ENCODE results near the gene AGAP1.

AGAP1 gene

GRCh38 chr2:235719146-235719942, 225.5 kb downstream of the AGAP1 start:
- DNase-seq (ENCODE audit: low read depth, low spot score) = no peak
- Histone ChIP-seq H3K36me3 (ENCODE audit: control insufficient read depth, insufficient read depth, low read length) (no peaks in the 10 kb centered on the region), H3K27me3 (ENCODE audit: control insufficient read depth, insufficient read depth, low read length) (no peaks in the 10 kb centered on the region), H3K4me1 (ENCODE audit: control insufficient read depth, insufficient read depth, low read length) (peaks cover 1% of the 10 kb centered on the region; the same call in 1 of the 2 replicates), H3K9me3 (ENCODE audit: control insufficient read depth, insufficient read depth, low read length) (no peaks in the 10 kb centered on the region), H3K27ac (ENCODE audit: low read length) (no peak overlapping the region), H3K4me3 (ENCODE audit: low read length) (no peak overlapping the region)
- no CpG with 5 or more reads among the region's 7 CpGs for WGBS (ENCODE audit: insufficient coverage, insufficient read length)

DNA sequence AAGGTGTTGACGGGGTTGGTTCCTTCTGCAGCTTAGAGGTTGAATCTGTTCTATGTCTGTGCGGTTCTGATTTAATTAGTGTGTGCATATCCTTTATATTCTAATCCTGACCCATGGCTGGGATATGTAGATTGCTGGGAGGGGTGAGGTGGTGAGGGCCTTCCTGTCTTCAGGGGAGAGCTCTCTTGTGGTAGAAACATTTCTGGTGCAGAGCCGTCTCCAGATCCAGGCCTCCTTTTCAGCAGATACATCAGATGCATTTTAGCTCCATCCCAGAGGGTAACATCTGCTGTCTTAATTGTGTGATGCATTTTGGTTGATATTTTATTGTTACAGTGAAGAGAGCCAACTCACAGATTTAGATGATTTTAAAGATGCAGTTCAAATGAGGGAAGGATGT, 227.8 kb downstream of the AGAP1 start:
- Histone ChIP-seq H3K36me3 (ENCODE audit: control insufficient read depth, insufficient read depth, low read length) (no peaks in the 10 kb centered on the region), H3K9me3 (ENCODE audit: control insufficient read depth, insufficient read depth, low read length) (no peaks in the 10 kb centered on the region), H3K4me1 (ENCODE audit: control insufficient read depth, insufficient read depth, low read length) (peaks cover 1% of the 10 kb centered on the region; the same call in 1 of the 2 replicates), H3K27ac (ENCODE audit: low read length) (no peak overlapping the region), H3K4me3 (ENCODE audit: low read length) (no peak overlapping the region), H3K27me3 (ENCODE audit: control insufficient read depth, insufficient read depth, low read length) (no peaks in the 10 kb centered on the region)
- WGBS (ENCODE audit: insufficient coverage, insufficient read length) = no CpG with 5 or more reads among the region's 3 CpGs
- no peak for DNase-seq (ENCODE audit: low read depth, low spot score)

DNA sequence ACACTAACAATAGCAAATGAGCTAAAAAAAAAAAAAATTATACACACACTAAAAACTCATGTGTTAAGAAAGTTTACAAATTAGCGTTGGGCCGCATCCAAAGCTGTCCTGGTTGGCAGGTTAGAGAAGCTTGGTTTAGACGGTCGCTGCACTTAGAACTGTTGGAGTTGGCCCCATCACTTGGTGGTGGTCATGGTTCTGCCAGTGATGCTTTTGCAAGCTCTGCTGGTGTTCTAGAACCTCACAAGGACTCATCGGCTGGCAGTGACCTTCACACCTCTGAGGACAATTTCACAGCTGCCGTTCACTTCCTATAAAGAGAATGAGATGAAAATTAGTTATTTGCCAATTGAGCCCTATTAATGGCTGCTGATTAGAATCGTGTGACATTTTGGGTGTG, 229.0 kb downstream of the AGAP1 start:
- no peaks in the 10 kb centered on the region for H3K27me3 ChIP-seq (ENCODE audit: control insufficient read depth, insufficient read depth, low read length)
- no CpG with 5 or more reads among the region's 7 CpGs for WGBS (ENCODE audit: insufficient coverage, insufficient read length)
- H3K27ac ChIP-seq (ENCODE audit: low read length) = no peak overlapping the region
- H3K4me1 ChIP-seq (ENCODE audit: control insufficient read depth, insufficient read depth, low read length) = peaks cover 1% of the 10 kb centered on the region; the same call in 1 of the 2 replicates
- H3K36me3 ChIP-seq (ENCODE audit: control insufficient read depth, insufficient read depth, low read length) = no peaks in the 10 kb centered on the region
- no peak for DNase-seq (ENCODE audit: low read depth, low spot score)
- H3K9me3 ChIP-seq (ENCODE audit: control insufficient read depth, insufficient read depth, low read length) = no peaks in the 10 kb centered on the region
- H3K4me3 ChIP-seq (ENCODE audit: low read length) = no peak overlapping the region

DNA sequence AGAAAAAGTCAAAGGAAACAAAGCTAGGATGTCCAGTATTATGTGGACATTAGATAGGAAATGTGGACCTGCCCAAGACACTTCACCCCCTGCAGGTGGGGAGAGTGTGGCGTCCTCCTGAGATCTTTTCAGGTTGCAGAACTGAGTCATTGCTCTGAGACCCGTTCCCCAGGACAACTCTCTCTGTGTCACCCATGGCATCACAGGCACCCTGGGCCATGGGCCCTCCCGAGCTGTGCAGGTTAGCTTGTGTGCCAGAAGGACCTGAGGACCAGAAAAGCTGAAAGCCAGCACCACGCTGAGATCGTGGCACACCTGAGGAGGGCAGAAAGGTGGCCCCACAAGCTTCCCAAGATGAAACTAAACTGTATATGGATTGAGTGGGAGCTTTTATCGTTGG, 229.5 kb downstream of the AGAP1 start:
- no CpG with 5 or more reads among the region's 6 CpGs for WGBS (ENCODE audit: insufficient coverage, insufficient read length)
- Histone ChIP-seq H3K36me3 (ENCODE audit: control insufficient read depth, insufficient read depth, low read length) (no peaks in the 10 kb centered on the region), H3K4me3 (ENCODE audit: low read length) (no peak overlapping the region), H3K27ac (ENCODE audit: low read length) (no peak overlapping the region), H3K4me1 (ENCODE audit: control insufficient read depth, insufficient read depth, low read length) (peaks cover 1% of the 10 kb centered on the region; the same call in 1 of the 2 replicates), H3K9me3 (ENCODE audit: control insufficient read depth, insufficient read depth, low read length) (no peaks in the 10 kb centered on the region), H3K27me3 (ENCODE audit: control insufficient read depth, insufficient read depth, low read length) (no peaks in the 10 kb centered on the region)
- no peak for DNase-seq (ENCODE audit: low read depth, low spot score)

DNA sequence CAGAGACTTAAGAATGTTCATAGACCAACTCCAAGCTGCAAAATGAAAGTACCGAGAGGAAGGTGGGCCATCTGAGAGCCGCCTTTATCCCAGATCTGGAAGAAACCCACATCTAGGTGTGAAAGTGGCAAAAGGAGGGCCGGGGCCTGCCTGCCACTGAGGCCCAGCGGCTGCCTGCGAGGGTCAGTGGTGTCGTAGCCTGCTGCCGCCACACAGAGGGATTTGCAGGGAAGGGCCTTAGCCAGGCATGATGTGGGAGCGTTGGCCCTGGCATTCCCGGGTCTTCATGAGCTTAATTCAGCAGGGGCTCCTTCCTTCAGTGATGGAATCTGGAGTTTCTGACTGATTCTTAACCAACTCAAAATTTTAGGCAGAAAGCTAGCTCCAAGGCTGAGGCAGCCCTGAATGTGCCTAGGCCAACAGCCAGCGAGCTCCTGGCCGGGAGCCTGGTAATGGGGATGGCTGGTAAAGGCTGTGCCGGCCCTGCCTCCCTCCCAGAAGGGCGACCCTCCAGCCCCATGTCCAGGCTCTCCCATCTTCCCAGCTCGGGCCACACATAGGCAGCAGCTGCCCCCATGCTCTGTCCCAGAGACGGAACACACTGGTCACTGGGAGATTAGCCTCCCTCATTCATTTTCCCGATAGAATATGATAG, 230.1 kb downstream of the AGAP1 start:
- H3K4me1 ChIP-seq (ENCODE audit: control insufficient read depth, insufficient read depth, low read length) = peaks cover 1% of the 10 kb centered on the region; the same call in 1 of the 2 replicates
- no peak overlapping the region for H3K27ac ChIP-seq (ENCODE audit: low read length)
- WGBS (ENCODE audit: insufficient coverage, insufficient read length) = no CpG with 5 or more reads among the region's 16 CpGs
- no peak overlapping the region for H3K4me3 ChIP-seq (ENCODE audit: low read length)
- no peak for DNase-seq (ENCODE audit: low read depth, low spot score)
- no peaks in the 10 kb centered on the region for H3K9me3 ChIP-seq (ENCODE audit: control insufficient read depth, insufficient read depth, low read length)
- H3K27me3 ChIP-seq (ENCODE audit: control insufficient read depth, insufficient read depth, low read length) = no peaks in the 10 kb centered on the region
- H3K36me3 ChIP-seq (ENCODE audit: control insufficient read depth, insufficient read depth, low read length) = no peaks in the 10 kb centered on the region

GRCh38 chr2:235725016-235725489, 231.2 kb downstream of the AGAP1 start:
- no peaks in the 10 kb centered on the region for H3K36me3 ChIP-seq (ENCODE audit: control insufficient read depth, insufficient read depth, low read length)
- no peaks in the 10 kb centered on the region for H3K27me3 ChIP-seq (ENCODE audit: control insufficient read depth, insufficient read depth, low read length)
- WGBS (ENCODE audit: insufficient coverage, insufficient read length) = no CpG with 5 or more reads among the region's 8 CpGs
- DNase-seq (ENCODE audit: low read depth, low spot score) = no peak
- H3K9me3 ChIP-seq (ENCODE audit: control insufficient read depth, insufficient read depth, low read length) = no peaks in the 10 kb centered on the region
- no peak overlapping the region for H3K27ac ChIP-seq (ENCODE audit: low read length)
- H3K4me1 ChIP-seq (ENCODE audit: control insufficient read depth, insufficient read depth, low read length) = peaks cover 1% of the 10 kb centered on the region; the same call in 1 of the 2 replicates
- no peak overlapping the region for H3K4me3 ChIP-seq (ENCODE audit: low read length)

- no peak for DNase-seq (ENCODE audit: low read depth, low spot score)
- no CpG with 5 or more reads among the region's 4 CpGs for WGBS (ENCODE audit: insufficient coverage, insufficient read length)
- Histone ChIP-seq H3K36me3 (ENCODE audit: control insufficient read depth, insufficient read depth, low read length) (no peaks in the 10 kb centered on the region), H3K9me3 (ENCODE audit: control insufficient read depth, insufficient read depth, low read length) (no peaks in the 10 kb centered on the region), H3K27ac (ENCODE audit: low read length) (no peak overlapping the region), H3K27me3 (ENCODE audit: control insufficient read depth, insufficient read depth, low read length) (no peaks in the 10 kb centered on the region), H3K4me1 (ENCODE audit: control insufficient read depth, insufficient read depth, low read length) (peaks cover 1% of the 10 kb centered on the region; the same call in 1 of the 2 replicates), H3K4me3 (ENCODE audit: low read length) (no peak overlapping the region)
Measured at GRCh38 chr2:235725841-235726240, 232.0 kb downstream of the AGAP1 start.

GRCh38 chr2:235726554-235726953, 232.7 kb downstream of the AGAP1 start:
- no peak for DNase-seq (ENCODE audit: low read depth, low spot score)
- Histone ChIP-seq H3K9me3 (ENCODE audit: control insufficient read depth, insufficient read depth, low read length) (no peaks in the 10 kb centered on the region), H3K4me3 (ENCODE audit: low read length) (no peak overlapping the region), H3K36me3 (ENCODE audit: control insufficient read depth, insufficient read depth, low read length) (no peaks in the 10 kb centered on the region), H3K27me3 (ENCODE audit: control insufficient read depth, insufficient read depth, low read length) (no peaks in the 10 kb centered on the region), H3K4me1 (ENCODE audit: control insufficient read depth, insufficient read depth, low read length) (peaks cover 1% of the 10 kb centered on the region; the same call in 1 of the 2 replicates), H3K27ac (ENCODE audit: low read length) (no peak overlapping the region)
- no CpG with 5 or more reads among the region's 5 CpGs for WGBS (ENCODE audit: insufficient coverage, insufficient read length)

GRCh38 chr2:235727174-235727573, 233.3 kb downstream of the AGAP1 start:
- no CpG with 5 or more reads among the region's 5 CpGs for WGBS (ENCODE audit: insufficient coverage, insufficient read length)
- no peaks in the 10 kb centered on the region for H3K36me3 ChIP-seq (ENCODE audit: control insufficient read depth, insufficient read depth, low read length)
- H3K9me3 ChIP-seq (ENCODE audit: control insufficient read depth, insufficient read depth, low read length) = no peaks in the 10 kb centered on the region

DNA sequence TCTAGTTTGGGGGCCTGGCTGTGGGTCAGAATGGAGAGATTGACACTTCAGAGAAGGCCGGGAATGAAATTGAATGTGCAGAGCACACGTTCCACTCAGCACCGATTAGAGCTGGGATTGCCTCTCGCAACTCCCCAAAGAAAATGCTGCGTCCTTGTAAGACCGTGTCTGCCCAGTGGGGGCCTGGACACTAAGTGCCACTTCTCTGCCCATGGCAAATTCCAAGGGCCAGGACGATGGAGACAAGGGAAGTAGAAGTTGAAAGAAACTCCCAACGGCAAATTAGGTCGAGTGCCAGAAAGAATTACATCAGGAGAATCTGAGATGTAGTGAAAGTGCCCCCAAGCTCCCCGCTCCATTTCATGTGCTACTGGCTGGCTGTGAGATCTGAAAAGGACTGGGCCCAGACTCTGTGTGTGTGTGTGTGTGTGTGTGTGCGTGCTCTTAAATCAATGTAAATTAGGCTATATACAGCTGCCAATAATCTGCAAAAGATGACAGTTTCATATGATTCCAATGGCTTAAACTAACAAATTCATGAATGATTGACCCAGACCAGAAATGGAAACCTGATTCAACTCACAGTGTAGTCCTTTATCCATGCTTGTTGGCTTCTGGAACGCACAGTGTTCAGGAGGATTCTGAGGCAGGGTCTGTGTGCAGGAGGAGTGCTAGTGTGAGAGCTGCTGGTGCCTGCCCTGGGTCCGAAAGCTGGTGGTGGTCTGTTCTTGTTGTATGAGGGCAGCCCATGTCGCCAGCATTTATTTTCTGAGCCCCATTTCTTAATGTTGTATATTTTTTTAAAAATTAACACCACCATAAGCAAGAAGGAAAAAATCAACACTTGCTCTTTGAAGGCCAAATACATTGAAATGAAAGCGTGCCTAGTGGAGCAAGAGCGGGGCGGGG, 234.3 kb downstream of the AGAP1 start:
- Histone ChIP-seq H3K27me3 (ENCODE audit: control insufficient read depth, insufficient read depth, low read length) (no peaks in the 10 kb centered on the region), H3K27ac (ENCODE audit: low read length) (no peak overlapping the region), H3K36me3 (ENCODE audit: control insufficient read depth, insufficient read depth, low read length) (no peaks in the 10 kb centered on the region), H3K4me3 (ENCODE audit: low read length) (no peak overlapping the region), H3K9me3 (ENCODE audit: control insufficient read depth, insufficient read depth, low read length) (no peaks in the 10 kb centered on the region), H3K4me1 (ENCODE audit: control insufficient read depth, insufficient read depth, low read length) (peaks cover 7% of the 10 kb centered on the region)
- no peak for DNase-seq (ENCODE audit: low read depth, low spot score)
- WGBS (ENCODE audit: insufficient coverage, insufficient read length) = no CpG with 5 or more reads among the region's 17 CpGs

More at GRCh38 chr2:235727174-235727573, 233.3 kb downstream of the AGAP1 start:
- peaks cover 1% of the 10 kb centered on the region; the same call in 1 of the 2 replicates for H3K4me1 ChIP-seq (ENCODE audit: control insufficient read depth, insufficient read depth, low read length)
- H3K27ac ChIP-seq (ENCODE audit: low read length) = no peak overlapping the region
- no peaks in the 10 kb centered on the region for H3K27me3 ChIP-seq (ENCODE audit: control insufficient read depth, insufficient read depth, low read length)
- DNase-seq (ENCODE audit: low read depth, low spot score) = no peak
- H3K4me3 ChIP-seq (ENCODE audit: low read length) = no peak overlapping the region

All from iPS DF 6.9 (cell line).